IPS-NIHi7 (cell line): ENCODE data around the gene PPP1R14B.
"Not testable (repeated sequence)": the region's sequence is repeated elsewhere in the genome, so short reads cannot be mapped to it uniquely, and the experiment has no call there.

Source experiments
- DNase-seq: peaks from one replicate; pipeline ENCODE4 v3.0.0; 2012; ENCODE audit warnings: mixed read lengths; ENCODE audit errors: extremely low spot score

Gene PPP1R14B

DNA sequence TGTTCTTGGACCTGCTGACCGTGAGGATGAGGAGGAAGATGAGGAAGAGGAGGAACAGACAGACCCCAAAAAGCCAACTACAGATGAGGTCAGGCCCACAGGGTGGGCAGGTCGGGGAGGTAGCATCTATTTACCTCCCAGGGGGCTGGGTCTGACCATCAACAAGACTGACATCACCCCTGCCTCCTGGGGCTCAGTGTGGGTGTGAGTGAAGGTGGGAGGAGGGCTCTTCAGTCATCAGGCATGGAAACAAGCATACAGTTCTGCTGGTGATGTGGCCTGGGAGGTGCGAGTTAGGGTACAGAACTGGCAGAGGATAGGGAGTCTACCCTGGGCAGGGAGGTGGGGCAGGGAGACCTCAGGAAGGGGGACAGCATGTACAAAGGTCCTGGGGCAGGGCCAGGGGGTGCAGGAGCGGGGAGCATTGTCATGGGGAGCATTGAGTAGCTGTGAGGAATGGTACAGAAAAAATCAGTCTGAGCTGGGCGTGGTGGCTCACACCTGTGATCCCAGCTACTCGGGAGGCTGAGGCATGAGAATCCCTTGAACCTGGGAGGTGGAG lies 13.5 kb upstream of the PPP1R14B start:
- no peak for DNase-seq

DNA sequence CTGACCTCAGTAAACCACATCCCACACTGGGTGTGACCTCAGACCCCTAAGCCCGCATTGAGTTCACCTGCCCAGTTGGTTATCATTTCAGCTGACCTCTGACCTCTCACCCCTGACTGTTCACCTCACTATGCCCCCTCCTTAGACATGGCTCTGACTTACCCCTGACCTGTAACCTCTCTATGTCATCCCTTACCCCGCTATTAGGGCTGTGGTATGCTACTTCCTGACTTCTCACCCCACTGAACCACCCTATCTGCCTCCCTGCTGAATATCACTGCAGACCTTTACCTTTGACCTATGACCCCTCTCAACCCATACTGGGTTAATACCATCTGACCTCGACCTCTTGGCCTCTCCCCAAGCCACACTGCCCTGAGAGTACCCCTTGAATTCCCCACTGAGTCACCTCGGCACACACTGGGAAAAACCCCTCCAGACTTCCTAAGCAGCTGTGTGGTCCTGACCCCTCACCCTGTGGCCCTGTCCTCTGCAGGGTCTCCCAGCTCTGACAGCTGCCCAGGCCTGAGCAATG lies 12.9 kb upstream of the PPP1R14B start:
- DNase-seq: no peak

DNA sequence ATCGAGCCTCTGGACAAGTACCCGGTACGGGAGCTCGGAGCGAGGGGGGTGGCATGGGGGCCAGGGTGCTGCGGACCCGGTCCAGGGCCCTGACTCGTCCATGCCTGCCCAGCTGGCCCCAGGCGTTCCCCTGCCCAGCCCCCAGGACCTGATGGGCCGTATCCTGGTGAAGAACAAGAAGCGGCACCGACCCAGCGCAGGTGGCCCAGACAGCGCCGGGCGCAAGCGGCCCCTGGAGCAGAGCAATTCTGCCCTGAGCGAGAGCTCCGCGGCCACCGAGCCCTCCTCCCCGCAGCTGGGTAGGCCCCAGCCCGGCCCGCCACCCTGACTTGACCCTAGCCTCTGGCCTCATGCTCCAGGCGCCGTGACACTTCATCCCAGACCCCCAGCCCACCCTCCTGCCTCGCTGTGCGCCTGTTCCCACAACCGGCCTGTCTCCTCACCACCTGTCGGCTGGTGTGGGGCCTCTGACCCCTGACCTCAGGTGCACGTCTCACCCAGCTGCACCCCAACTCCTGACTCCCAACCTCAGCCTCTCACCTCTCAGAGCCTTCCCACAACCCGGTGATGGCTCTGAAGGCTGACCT lies 12.3 kb upstream of the PPP1R14B start:
- no peak for DNase-seq

DNA sequence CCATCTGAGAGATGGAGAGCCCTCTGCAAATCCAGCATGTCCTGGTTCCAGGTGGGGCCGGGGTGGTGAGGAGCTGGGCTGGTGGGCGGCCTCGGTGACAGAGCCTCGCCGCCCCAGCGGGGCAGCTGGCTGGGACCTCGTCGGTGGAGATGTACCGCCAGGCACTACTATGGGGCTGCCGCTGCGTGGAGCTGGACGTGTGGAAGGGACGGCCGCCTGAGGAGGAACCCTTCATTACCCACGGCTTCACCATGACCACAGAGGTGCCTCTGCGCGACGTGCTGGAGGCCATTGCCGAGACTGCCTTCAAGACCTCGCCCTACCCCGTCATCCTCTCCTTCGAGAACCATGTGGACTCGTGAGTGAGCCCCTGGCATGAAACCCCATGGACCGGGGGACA lies 11.6 kb upstream of the PPP1R14B start:
- DNase-seq: no peak

DNA sequence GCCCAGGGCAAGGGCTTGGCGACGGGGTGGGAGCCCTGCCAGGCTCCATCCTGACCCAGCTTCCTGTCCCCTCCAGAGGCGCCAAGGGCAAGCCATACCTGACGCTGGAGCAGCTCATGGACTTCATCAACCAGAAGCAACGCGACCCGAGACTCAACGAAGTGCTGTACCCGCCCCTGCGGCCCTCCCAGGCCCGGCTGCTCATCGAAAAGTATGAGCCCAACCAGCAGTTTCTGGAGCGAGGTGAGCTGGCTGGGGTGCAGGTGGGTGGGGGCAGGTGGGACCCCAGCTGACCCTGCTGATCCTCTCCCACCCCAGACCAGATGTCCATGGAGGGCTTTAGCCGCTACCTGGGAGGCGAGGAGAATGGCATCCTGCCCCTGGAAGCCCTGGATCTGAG lies 9.6 kb upstream of the PPP1R14B start:
- no peak for DNase-seq

DNA sequence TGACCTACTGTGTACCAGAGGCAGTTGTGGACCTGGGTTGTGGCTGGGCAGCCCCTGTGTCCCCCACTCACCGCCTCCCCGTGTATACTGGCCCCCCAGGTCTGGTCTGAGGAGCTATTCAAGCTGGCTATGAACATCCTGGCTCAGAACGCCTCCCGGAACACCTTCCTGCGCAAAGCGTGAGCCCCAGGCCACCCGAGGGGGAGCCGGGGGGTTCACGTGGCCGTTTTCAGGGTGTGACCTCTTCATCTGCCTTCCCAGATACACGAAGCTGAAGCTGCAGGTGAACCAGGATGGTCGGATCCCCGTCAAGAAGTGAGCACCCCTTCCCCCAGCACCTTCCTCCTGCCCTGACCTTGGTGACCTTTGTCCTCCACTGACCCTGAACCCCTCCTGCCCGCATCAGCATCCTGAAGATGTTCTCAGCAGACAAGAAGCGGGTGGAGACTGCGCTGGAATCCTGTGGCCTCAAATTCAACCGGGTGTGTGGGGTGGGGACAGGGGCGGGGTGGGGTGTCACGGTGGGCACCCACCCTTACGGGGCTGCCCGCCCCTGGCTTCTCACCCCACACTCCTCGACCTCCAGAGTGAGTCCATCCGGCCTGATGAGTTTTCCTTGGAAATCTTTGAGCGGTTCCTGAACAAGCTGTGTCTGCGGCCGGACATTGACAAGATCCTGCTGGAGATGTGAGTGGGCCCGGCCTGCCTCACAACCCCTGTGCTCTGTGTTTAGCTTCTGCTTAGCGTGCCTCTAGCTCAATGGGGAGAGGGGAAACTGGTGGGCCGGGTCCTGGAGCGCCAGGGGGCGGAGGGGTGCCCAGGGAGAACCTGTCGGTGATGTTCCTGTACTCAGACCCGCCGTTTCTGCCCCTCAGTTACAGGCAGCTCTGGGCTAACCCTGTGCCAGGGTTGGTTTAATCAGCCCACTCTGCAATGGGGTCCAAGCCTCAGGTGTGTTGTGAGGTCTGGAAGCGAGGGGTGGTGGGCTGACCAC lies 8.7 kb upstream of the PPP1R14B start:
- DNase-seq: no peak

DNA sequence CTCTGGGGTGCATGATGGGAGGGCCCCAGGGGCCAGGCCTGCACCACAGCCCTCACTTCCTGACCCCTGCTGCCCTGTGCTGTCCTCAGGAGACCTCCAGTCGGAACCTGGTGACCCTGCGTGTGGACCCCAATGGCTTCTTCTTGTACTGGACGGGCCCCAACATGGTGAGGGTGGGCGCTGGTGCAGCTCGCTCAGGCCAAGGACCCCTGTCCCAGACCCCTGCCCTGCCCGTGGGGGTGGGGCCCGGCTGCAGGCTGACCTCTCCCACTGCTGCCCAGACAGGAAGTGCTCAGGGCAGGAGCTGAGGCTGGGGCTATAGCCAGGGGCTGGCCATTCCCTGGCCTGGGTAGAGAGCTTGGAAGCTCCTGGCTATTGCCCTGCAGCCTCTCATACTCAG lies 7.6 kb upstream of the PPP1R14B start:
- DNase-seq: no peak

DNA sequence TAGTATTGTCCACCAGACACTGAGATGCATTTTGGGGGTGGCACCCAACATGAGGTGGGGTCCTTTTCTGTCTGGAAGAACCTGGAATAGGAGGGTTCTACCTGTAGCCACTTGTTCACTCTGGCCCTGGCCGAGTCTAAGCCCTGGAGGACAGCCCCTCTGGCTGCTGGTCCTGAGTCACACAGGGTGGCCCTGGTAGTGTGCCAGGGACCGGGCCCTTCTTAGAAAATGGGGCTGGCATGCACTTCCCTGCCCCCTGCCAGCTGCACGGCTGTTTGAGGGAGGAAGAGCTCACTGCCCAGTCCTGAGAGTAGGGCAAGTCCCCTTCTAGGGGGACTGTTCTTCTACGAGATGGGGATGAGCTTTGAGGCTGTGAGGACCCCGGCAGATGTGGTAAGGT lies 6.7 kb upstream of the PPP1R14B start:
- no peak for DNase-seq

DNA sequence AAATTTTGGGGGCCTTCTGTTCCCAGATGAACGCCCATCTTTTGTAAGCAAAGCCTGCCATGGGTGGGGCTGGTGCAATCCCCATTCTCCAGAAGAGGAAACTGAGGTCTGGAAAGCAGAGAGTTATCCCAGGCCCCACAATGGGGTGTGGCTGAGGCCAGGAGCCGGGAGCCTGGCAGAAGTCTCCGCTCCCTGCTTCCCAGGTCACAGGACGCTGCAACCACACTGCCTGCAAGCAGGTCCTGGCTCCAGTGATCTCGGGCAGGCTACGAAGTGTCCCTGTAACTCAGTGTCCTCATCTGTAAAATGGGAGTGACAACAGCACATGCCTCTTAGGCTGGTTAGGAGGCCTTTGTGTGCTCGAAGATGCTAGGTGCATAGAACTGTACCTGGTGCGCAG lies 6.3 kb upstream of the PPP1R14B start:
- no peak for DNase-seq

DNA sequence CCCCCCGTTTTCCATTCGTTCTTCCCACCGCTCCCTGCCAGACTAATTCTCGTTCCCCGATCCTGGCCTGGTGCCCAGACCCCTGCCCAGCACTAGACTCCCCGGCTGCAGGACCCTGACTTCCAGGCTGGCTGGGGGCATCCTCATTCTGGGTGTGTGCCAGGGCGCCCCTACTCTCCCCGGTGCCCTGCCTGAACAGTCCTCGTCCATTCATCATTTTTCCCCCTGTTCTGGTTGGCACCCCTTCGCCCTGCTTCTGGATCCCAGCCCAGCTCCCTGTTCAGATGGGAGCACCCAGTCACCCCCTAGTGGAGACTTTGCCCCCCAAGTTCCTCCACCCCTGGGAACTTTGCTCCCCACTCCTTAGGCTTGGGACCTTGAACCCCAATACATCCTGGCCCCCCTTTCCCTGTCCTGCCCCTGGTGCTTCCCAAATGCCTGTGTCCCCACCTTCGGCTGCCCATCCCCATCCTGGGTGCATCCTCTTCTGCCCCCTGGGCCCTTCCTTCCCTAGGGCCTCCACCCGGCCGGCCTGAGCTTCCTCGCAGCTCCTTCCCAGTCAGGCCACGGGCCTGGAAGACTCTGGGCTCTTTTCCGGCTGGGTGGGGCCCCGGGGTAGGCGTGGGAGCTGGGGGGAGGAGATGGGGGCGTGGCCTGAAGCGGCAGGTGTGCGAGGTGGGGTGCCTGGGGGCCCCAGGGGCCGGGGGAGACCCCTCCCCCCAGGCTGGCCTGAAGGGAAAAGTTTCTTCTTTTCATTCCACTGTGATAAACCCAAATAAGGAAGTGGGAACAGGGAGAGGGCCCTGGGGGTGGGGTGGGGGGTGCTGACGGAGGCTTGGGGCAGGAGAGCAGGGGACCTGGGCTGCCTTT lies 5.5 kb upstream of the PPP1R14B start:
- no peak for DNase-seq

DNA sequence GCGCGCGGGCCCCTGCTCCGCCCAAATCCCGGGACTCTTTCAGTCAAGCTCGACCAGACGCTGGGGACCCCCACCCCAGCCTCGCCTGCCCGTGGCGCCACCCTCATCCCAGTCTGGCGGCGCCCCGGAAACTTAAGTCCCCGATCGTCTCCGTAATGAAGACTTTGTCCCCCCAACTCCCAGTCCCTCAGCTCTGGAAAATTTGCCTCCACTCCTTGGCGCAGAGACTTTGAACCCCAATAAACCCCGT lies 4.9 kb upstream of the PPP1R14B start:
- no peak for DNase-seq

DNA sequence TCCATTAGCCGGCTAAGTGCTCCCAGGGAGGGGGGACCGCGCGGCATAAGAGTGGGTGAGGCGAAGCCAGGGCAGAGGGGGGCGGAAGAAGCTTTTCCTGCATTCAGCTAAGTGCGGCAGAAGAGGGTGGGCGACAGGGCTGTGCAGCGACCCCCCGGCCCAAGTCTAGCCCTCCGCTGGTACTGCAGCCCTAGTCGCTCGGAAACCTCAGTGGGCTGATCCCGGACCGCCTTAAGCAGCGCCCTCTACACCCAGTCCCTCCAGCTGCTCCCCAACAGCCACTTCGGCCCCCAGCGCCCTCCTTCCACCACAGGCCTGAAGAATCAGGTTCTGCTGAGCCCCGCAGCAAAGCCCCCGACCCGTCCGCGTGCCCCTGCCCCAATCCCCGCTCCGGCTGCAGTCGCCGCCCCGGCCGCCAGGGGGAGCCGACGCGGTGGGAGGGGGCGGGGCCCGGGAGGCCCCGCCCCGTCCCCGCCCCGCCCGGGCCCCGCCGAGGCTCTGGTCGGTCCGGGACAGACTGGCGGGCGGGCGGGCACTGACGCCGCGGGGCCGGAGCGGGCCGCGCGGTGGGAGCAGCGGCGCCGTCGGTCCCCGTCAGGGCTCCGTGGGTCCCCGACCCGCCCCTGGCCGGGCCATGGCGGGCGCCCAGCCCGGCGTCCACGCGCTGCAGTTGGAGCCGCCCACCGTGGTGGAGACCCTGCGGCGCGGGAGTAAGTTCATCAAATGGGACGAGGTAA lies 4.4 kb upstream of the PPP1R14B start, which contains the start of gene PLCB3:
TSS of gene PLCB3 (plus strand) at position 515 of the 737 bp plus-strand sequence. CDS start at position 635, 120 bp downstream.
- peak; percentile 80 for DNase-seq

DNA sequence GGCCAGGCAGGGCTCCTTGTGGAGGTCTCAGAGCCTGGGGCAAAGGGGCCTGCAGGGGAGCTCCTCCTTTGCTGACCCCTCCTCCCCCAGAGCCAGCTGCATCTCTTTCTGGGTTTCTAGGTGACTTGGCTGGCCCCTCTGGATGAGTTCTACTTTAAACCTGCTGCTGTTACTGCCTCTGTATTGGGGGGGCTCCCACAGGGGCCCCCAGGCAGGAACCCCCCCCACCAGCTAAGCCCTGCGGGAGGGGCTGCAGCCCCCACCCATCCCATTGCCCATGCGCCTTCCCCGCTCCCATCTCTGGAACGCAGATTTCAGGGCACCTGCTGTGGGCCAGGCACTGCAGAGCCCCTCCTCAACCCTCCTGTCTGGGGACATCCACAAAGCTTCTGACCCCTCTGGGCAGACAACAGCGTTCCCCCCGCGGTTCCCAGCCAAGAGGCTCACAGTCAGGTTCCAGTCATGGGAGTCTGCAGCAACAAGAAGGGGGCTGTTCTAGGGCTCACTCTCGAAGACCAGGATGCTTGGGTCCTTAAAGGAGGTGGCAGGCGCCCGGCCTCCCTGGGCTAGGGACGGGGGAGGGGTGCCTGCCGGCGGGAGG lies 3.8 kb upstream of the PPP1R14B start:
- DNase-seq: no peak

DNA sequence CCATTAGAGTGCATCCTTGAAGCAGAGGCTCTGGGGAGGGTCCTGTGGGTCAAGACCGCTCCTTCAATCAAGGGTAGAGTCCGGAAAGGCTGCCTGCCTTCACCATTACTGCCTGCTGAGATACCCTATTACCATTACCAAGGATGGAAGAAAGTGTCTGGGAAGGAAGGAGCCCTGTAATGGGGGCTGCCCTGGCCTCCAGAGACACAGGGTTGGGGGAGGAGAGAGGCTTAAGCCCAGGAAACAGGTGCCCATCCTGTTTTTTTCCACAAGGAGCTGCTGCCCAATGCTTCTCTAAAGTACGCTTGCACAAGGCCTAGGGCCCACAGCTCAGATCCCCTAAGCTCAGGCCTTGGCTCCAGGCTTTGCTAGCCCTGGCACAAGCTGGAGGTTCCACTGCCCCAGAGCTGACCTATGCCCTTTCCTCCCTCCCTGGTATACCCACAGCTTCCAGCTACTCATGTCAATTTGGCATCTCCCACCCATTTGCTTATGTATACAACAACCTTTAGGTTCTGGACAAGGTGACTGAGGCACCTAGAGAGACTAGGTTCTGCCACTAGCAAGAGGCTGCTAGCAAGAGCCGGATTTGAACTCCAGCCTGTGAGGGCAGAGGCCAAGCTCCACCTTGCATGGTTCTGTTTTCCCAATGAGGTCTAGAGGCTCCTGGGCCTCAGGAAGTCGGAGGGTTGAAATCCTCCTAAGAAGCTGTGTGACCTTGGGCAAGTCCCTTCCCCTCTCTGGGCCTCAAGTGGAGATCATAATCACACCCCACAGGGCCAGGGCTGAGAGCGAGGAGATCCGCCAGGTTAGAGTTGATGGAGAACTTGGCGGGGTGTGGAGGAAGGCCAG lies 3.0 kb upstream of the PPP1R14B start:
- DNase-seq: no peak

DNA sequence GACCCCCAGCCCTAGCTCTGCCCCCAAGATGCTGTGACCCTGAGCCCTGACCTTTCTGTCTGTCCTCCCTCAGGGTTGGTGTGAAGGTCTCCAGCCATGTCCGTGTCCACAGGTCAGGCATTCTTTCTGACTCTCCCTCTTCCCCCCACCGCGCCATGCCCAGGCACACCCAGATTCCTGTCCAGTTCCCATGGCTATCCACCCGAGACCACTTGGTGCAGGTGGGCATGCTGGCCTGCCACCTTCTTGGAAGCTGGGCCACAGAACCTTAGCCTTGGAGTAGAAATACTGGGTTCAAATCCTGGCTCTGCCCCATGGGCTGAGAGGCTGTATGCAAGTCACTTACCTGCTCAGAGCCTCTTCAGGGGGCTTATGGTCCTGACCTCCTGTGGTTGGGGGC lies 2.3 kb upstream of the PPP1R14B start:
- DNase-seq: no peak

DNA sequence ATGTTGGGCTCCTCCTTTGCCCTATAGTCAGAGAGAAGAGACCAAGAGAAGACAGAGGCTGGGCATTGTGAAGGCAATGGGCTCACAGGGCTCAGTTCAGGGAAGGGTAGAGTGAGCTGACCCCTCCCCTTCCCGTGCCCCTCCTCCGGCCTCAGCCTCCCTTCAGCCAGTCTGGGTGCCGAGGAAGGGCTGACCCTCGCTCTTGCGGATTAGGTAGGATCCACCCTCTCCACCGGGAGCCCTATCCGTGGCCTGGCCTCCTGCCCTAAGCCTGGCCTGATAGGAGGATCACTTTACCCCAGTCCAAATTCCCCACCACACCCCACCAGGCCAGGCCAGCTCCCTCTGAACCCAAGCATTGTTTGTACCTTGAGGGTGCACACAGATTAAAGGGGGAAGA lies 1.8 kb upstream of the PPP1R14B start:
- peak; percentile 39 for DNase-seq

DNA sequence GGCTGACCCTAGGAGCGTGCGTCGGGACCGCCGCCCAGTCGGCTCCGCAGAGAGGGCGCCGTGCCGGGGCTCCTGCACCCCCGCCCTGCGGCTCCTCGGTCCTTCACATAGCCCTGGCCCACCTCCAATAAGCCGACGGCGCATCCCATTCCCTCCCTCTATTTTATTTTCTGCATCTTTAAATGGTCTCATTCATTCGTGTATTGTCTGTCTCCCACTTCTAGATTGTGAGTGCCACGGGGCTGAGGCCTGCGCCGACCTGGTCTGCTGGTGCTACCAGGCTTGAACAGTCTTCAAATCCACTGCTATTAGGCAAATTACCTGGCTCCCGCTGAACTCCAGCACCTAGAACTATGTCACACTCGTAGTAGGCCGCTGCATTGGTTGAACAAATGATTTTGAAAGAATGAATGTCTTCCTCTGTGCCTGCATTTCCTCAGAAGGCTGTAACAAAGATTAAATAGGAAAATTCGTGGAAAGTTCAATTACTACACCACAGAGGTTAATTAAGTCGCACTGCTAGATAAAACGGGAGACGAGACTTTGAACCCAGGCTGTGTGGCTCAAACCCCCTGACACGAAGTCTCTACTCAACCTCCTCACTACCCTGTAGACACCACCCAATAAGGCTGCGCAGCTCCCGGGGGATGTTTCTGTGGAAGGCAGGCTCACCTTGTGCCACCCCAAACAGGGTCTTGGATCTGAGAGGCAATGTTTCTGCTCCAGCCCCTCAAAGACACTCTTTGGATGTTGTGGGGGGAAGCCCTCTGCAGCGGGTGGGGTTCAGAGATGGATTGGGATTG lies 1.2 kb upstream of the PPP1R14B start:
- DNase-seq: peak; percentile 26

DNA sequence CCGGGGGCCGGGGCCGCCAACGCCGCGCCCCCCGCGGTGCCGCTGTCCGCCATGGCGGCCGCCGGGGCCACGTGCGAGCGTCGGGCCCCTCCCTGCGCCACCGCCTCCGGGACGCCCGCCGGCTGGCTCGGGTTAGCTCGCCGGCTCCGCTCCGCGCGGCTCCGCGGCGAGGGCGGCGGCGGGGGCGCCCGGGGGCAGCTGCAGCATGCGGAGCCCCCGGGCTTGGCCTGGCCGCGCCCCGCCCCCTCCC lies 197 bp downstream of the PPP1R14B start:
- DNase-seq: not testable (repeated sequence)
